ENCODE measurements around the gene PHOSPHO1.
"Not testable (repeated sequence)": the region's sequence is repeated elsewhere in the genome, so short reads cannot be mapped to it uniquely, and the experiment has no call there.

Gene PHOSPHO1

GRCh38 chr17:49230636-49231562 is at the start of gene PHOSPHO1:
TSS of gene PHOSPHO1 (minus strand) at chr17:49230787. CDS start at chr17:49226691, 4,096 bp downstream.
- peak; percentile 74 for DNase-seq

DNA sequence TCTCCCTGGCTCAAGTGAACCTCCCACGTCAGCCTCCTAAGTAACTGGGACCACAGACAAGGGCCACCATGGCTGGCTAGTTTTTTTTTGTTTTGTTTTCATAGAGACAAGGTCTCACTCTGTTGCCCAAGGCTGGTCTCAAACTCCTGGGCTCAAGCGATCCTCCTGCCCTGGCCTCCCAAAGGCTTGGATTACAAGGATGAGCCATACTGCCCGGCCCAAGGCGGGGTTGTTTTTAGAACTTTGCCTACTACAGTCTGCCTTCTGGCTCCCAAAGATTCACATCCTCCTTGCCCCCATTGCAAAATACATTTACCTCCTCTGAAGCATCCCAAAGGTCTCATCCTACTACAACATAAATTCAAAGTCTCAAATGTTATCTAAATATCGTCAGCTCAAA is 49.5 kb upstream of the PHOSPHO1 start:
- no peak for DNase-seq

- not testable (repeated sequence) for DNase-seq
Observed at GRCh38 chr17:49279263-49280015, 48.9 kb upstream of the PHOSPHO1 start.

- DNase-seq: no peak
Observed at GRCh38 chr17:49278076-49278475, 47.5 kb upstream of the PHOSPHO1 start.

GRCh38 chr17:49277638-49278037 is 47.1 kb upstream of the PHOSPHO1 start:
- no peak for DNase-seq

- DNase-seq: not testable (repeated sequence)
Observed at GRCh38 chr17:49275981-49276380, 45.4 kb upstream of the PHOSPHO1 start.

- DNase-seq: no peak
Observed at GRCh38 chr17:49269356-49269755, 38.8 kb upstream of the PHOSPHO1 start.

DNA sequence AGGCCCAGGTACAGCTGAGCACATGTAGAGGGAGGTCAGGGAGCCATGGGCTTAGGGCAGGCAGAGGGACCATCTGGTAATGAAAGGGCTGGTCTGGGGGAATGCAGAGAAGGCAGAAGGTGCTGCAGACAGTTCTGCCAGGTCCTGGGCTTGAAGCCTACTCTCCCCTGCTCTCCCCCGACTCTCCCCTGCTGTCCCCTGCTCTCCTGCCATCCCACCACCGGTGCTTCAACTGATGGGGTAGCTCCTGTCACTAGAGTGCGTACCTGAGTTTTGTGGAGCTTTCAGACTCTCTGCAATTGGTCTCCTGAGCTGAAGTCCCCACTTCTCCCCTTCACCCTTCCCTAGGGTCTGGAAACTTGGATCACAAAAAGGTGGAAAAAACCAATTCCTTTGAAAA is 37.3 kb upstream of the PHOSPHO1 start:
- DNase-seq: no peak

DNA sequence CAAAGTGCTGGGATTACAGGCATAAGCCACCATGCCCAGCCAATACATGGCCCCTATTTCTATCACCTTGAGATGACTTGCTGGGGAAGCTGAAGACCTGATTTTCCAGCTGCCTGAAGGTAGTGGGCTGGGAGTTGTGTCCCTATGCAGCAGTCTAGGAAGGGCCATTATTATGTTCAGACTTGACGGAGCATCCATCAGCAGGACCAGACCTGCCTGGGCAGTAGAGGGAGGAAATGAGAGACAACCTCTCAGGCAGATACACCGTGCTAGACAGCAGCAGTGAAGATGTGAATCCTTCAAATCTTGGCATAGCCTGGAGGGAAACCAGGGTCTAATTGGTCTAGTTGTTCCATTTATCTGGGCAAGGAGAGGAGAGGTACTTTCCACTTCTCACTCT is 35.6 kb upstream of the PHOSPHO1 start:
- no peak for DNase-seq

DNA sequence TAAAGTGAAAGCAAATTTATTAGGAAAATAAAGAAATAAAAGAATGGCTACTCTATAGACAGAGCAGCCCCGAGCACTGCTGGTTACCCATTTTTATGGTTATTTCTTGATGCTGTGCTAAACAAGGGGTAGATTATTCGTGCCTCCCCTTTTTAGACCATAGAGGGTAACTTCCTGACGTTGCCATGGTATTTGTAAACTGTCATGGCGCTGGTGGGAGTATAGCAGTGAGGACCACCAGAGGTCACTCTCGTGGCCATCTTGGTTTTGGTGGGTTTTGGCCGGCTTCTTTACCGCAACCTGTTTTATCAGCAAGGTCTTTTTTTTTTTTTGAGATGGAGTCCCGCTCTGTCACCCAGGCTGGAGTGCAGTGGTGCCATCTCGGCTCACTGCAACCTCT is 31.0 kb upstream of the PHOSPHO1 start:
- DNase-seq: not testable (repeated sequence)

DNA sequence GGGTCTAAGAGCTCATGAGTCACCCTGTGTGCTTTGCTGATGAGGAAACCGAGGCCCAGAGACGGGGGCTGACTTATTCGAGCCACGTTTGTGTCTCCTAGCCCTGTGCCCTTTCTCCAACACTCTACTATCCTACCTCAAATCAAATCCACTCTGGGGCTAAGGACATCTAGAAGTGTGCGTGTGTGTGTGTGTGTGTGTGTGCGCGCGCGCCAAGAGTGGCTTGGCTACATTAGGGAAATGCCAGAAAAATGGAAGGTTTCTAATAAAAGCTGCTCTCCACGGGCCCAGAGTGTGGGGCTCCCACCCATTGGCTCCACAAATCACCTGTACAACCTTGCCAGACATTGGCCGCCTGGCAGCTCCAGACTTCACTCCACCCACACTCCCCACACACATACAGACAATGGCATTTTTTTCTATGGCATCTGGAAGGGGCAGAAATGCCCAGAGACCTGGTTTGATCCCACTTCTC is 30.3 kb upstream of the PHOSPHO1 start:
- no peak for DNase-seq

DNA sequence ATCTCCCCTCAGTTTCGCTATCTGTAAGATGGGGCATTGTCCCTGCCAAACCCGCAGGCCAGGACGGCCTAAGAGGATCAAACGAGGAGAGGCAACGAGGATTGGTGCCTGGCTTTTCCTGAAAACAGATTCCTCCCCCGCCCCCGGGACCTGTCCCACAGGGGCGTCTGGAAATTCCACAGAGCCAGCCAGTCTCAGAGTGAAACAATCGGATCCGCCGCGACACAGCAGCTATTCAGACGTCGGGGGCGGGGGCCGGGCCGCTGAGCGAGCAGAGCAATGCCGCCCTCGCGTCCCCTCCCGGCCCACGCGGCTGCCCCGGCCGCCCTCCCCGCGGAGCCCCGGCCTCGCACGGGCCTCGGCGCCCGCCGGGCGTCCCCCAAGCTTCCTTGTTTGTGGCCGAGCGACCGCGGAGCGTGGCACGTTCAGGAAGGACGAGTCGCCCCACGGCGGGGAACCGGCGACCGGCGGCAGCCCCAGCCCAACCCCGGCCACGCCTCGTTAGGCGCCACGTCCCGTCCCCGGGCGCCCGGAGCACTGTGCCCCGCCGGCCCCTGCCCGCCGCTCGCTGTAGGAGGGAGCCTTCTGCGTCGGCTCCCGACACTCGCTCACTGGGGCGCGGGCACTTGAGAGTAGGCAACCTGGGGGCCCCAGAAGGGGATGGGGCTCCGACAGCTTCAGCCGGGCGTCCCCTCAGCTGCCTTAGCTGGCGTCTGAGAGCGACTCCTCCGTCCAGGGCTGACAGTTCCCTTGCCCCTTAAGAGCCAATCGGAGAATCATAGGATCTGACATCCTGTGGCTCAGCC is 29.6 kb upstream of the PHOSPHO1 start:
- DNase-seq: no peak

DNA sequence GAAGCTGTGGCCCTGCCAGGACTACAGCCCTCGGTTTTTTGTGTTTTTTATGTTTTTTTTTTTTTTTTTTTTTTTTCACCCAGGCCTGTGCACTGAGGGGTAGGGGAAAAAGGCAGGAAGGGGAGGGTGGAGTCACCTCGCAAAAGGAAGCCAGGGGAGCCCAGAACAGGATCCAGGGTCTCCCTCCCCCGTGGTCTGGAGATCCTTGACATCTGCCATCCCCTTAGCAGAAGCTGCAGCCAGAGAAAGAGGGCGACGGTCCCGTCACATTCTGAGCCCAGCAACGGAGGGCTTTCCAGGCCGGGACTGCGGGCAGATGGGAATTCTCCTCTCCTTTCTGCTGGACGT is 29.1 kb upstream of the PHOSPHO1 start:
- DNase-seq: no peak

GRCh38 chr17:49258394-49258793 is 27.8 kb upstream of the PHOSPHO1 start:
- DNase-seq: no peak

DNA sequence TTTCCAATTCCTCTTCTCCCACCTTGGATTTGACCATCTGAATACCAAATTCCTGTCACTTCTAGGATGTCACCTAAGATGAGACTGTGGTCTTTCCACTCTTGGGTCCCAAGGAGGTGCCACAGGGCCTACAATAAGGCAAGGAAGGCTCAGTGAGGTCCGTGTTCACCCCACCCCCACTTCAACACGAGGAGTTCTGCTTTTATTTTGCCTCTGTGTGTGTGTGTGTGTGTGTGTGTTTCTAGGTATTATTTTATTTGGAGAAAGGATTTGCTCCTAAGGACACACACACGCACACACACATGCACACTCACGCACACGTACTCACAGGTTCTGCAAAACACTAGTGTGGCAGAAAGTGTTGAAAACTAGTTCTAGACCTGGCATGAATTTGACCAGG is 24.5 kb upstream of the PHOSPHO1 start:
- no peak for DNase-seq

- DNase-seq: no peak
Observed at GRCh38 chr17:49254066-49254465, 23.5 kb upstream of the PHOSPHO1 start.

GRCh38 chr17:49252148-49252695 is 21.6 kb upstream of the PHOSPHO1 start:
- DNase-seq: no peak

DNA sequence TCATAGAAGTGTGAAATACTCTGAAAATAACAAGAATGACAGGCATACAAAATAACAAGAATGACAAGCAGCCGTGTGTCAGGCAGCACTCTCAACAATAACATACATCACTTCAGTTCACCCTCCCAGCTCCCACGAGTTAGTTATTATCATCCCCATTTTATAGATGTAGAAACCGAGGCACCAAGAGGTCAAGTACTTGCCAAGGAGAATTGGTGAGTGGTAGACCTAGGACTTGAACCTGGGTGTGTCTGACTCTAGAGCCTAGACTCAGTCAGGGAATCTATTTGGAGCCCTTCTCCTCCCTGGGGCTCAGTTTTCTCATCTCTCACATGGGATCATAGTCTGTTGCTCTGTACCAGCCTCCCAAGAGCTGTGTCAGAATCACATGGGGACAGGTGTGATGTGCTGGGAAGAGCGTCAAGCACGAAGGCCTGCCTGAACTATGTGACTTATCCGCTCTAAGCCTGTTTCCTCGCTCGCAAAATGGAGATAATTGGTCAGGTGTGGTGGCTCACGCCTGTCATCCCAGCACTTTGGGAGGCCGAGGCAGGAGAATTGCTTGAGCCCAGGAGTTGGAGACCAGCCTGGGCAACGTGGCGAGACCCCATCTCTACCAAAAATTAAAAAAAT is 19.4 kb upstream of the PHOSPHO1 start:
- DNase-seq: no peak

GRCh38 chr17:49249292-49249794 is 18.8 kb upstream of the PHOSPHO1 start:
- DNase-seq: no peak

DNA sequence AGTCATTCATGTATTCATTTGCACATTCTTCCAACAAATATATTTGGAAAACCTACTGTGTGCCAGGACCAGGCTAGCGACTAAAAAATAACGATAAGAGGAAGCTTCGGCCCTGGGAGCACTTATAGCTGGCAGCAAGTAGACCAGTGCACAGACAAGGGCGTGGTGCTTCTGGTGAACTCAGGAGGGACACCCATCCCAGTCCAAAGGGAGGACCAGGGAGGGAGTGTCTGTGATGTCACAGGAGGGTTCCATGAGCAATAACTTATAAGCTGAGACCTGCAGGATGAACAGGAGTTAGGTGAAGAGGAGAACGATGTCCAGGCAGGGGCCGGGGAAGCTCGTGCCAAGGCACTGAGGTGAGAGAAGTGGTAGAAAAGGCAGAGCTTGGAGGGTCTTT is 17.4 kb upstream of the PHOSPHO1 start:
- no peak for DNase-seq

DNA sequence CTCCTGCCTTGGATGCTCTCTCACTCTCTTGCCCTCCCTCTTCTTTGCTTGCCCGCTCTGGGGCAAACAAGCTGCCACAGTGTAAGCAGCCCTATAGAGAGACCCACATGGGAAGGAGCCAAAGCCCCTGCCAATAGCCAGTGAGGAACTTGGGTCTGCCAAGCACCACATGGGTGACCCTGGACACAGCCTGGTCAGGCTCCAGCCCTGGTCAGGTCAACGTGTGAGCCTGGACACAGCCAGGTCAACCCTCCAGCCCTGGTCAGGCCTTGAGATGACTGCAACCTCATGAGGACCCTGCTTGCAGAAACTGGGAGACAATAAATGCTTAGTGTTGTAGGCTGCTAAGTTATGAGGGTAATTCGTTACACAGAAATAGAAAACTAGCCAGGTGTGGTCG is 14.3 kb upstream of the PHOSPHO1 start:
- DNase-seq: no peak

- DNase-seq: no peak
Observed at GRCh38 chr17:49242813-49243212, 12.2 kb upstream of the PHOSPHO1 start.

Data from NCI-H748 treated with DMSO at 0.1 percent for 48 hours (cell line).